HG03354 (cell line): Measurements from ENCODE around the gene RBP3.

Experiments used
- ATAC-seq: cut with Tn5 transposase; IDR thresholded peaks from one replicate; pipeline ENCODE4 v1.9.1; 2021; ENCODE audit warnings: mild to moderate bottlenecking; ENCODE audit not compliant: unreplicated experiment, poor library complexity, severe bottlenecking

RBP3 gene

GRCh38 chr10:47316131-47316530 lies 32.0 kb upstream of the RBP3 start:
- ATAC-seq, result no peak

GRCh38 chr10:47317251-47317650 lies 30.9 kb upstream of the RBP3 start:
- no peak for ATAC-seq

GRCh38 chr10:47318706-47319105 lies 29.5 kb upstream of the RBP3 start:
- no peak for ATAC-seq

- no peak for ATAC-seq
These were observed 28.4 kb upstream of the RBP3 start for GRCh38 chr10:47319784-47320183.

GRCh38 chr10:47320812-47321211 lies 27.4 kb upstream of the RBP3 start:
- ATAC-seq, result no peak

- ATAC-seq, result no peak
These were observed 26.5 kb upstream of the RBP3 start for GRCh38 chr10:47321521-47322195.

GRCh38 chr10:47322300-47323061 lies 25.7 kb upstream of the RBP3 start, which contains the start of gene GDF2:
GDF2 (plus strand) TSS chr10:47322454; CDS start chr10:47322669, 215 bp downstream.
- ATAC-seq, result no peak

GRCh38 chr10:47323087-47323486 lies 25.1 kb upstream of the RBP3 start:
- no peak for ATAC-seq

- ATAC-seq, result no peak
These were observed 24.4 kb upstream of the RBP3 start for GRCh38 chr10:47323636-47324296.

GRCh38 chr10:47325303-47326291 lies 22.6 kb upstream of the RBP3 start:
- ATAC-seq, result no peak

GRCh38 chr10:47326306-47326926 lies 21.7 kb upstream of the RBP3 start:
- no peak for ATAC-seq

- ATAC-seq, result no peak
These were observed 21.2 kb upstream of the RBP3 start for GRCh38 chr10:47326927-47327330.

- no peak for ATAC-seq
These were observed 18.3 kb upstream of the RBP3 start for GRCh38 chr10:47329855-47330254.

GRCh38 chr10:47330366-47330765 lies 17.8 kb upstream of the RBP3 start:
- no peak for ATAC-seq

GRCh38 chr10:47330804-47331203 lies 17.4 kb upstream of the RBP3 start:
- ATAC-seq, result no peak

GRCh38 chr10:47331491-47331890 lies 16.7 kb upstream of the RBP3 start:
- ATAC-seq, result no peak

- ATAC-seq, result no peak
These were observed 16.2 kb upstream of the RBP3 start for GRCh38 chr10:47331954-47332353.

- no peak for ATAC-seq
These were observed 15.8 kb upstream of the RBP3 start for GRCh38 chr10:47332371-47332770.

GRCh38 chr10:47332946-47333345 lies 15.2 kb upstream of the RBP3 start:
- no peak for ATAC-seq
